NCI-H1694 treated with DMSO at 0.1 percent for 48 hours (cell line): ENCODE data around the gene MNT.
A peak's percentile ranks its signal among the peaks of the same experiment; 100 is the strongest.
"Not testable (repeated sequence)": the region's sequence is repeated elsewhere in the genome, so short reads cannot be mapped to it uniquely, and the experiment has no call there.

ENCODE experiments used
- DNase-seq: peaks from one replicate; lab custom pipeline; 2025; lab: John Stamatoyannopoulos, UW

The MNT gene

GRCh38 chr17:2400877-2401425 lies at the start of gene MNT:
Gene MNT, minus strand, starts transcription at chr17:2401060. Its CDS starts 348 bp downstream, at chr17:2400712.
- peak; percentile 97 for DNase-seq

GRCh38 chr17:2450016-2450650 lies 49.3 kb upstream of the MNT start:
- DNase-seq = no peak

DNA sequence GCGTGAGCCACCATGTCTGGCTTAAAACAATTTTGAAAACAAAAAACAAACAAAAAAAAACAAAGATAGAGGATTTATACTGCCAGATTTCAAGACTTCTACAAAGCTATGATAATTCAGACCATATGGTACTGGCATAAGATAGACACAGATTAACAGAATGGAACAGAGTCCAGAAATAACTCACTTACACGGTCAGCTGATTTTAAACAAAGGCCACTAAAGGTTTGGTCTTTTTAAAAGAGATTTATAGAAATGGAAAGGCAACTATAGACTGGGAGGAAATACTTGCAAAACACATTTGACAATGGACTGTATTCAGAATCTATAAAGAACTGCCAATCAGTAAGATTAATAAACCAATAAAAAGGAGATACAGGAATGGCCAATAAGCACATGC lies 48.6 kb upstream of the MNT start:
- peak; percentile 47 for DNase-seq

GRCh38 chr17:2447479-2447878 lies 46.6 kb upstream of the MNT start:
- not testable (repeated sequence) for DNase-seq

GRCh38 chr17:2445638-2446037 lies 44.8 kb upstream of the MNT start:
- DNase-seq = no peak

GRCh38 chr17:2444382-2444781 lies 43.5 kb upstream of the MNT start:
- no peak for DNase-seq

DNA sequence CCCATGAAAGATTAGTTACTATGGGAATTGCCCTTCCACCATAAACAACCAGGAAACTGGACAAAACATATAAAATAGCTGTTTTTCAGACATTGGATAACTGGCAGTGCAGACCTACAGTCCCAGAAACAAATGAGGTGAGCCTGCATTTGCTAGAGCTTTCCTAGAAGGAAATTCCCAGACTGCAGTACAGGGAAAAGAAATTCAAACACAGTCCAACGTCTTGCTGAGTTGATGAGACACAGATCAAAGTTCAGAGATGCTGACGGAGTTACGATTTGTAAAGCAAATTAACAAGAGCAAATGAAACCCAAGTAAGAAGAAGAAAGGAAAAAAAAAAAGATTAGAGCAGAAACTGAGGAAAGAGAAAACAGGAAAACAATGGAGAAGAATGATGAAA lies 41.3 kb upstream of the MNT start:
- no peak for DNase-seq

- no peak for DNase-seq
These were observed 40.1 kb upstream of the MNT start for GRCh38 chr17:2440930-2441329.

- not testable (repeated sequence) for DNase-seq
These were observed 39.1 kb upstream of the MNT start for GRCh38 chr17:2439997-2440396.

DNA sequence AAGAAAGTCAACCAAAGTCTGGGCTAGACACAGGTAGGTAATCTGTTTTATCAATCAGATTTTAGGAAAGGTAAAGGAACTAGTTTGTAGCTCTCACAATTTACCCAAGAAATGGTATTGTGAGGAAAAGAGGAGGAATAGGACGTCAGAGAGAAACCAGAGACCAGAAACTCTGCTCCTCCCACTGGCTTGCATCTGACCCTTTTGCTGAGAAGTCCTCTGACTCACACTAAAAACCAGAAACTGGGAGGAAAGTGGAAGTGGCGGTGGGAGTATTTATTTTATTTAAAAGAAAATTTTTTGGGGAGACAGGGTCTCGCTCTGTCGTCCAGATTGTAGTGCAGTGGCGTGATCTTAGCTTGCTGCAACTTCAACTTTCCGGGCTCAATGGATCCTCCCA lies 38.0 kb upstream of the MNT start:
- no peak for DNase-seq

- DNase-seq = no peak
These were observed 35.6 kb upstream of the MNT start for GRCh38 chr17:2436316-2436905.

GRCh38 chr17:2435862-2436261 lies 35.0 kb upstream of the MNT start:
- DNase-seq = peak; percentile 47

GRCh38 chr17:2435181-2435741 lies 34.4 kb upstream of the MNT start:
- DNase-seq = peak; percentile 56

DNA sequence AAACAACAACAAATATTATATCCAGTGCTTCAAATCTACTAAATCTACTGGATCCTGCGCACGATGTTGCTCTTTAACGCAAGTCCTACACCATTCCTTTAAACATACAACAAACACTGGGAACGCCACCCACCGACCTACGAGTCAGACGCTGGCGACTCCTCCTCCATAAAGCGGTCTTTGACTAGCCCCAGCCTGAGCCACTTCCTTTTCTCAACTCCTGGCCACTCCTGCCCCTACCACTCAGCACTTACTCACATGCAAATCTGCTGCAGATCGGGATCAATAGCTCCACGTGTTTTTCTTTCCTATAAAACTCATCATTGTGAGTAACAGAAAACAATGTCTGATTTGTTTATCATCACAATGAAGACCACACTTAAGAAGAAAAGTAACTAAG lies 32.8 kb upstream of the MNT start:
- no peak for DNase-seq

- no peak for DNase-seq
These were observed 27.1 kb upstream of the MNT start for GRCh38 chr17:2427910-2428309.

DNA sequence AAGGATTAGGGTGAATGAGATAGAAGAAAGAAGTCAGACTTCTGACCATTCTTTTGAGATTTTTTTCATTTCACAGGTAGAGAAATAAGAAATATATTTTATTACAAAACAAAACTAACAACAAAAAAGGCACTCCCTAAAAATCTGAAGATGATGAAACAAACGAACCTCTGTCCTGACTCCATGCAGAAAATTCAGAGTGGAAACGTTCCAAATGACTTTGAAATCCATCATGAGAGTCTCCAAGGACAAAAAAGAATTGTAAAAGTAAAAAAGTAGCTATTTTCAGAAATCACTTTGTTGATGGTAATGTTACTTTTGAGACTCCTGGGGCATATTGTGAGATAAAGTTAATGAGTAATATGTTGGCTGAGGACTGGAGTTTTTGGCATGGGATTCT lies 26.4 kb upstream of the MNT start:
- no peak for DNase-seq

DNA sequence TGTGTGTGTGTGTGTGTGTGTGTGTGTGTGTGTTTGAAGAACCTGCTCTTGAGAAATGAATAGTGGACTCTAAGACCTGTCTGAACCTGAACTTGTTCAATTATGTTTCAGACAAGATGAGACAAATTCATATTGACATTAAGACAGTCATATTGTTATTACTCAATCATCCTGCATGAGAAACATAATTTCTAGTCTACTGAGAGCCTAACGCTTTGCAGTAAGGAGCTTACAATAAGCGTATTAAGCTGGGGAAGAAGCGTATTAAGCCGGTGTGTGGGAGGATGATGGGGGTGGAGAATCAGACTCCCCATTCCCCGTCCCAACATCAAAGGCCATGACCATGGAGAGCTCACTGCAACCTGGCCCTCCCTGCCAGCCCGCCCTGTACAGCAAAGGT lies 22.4 kb upstream of the MNT start:
- no peak for DNase-seq

DNA sequence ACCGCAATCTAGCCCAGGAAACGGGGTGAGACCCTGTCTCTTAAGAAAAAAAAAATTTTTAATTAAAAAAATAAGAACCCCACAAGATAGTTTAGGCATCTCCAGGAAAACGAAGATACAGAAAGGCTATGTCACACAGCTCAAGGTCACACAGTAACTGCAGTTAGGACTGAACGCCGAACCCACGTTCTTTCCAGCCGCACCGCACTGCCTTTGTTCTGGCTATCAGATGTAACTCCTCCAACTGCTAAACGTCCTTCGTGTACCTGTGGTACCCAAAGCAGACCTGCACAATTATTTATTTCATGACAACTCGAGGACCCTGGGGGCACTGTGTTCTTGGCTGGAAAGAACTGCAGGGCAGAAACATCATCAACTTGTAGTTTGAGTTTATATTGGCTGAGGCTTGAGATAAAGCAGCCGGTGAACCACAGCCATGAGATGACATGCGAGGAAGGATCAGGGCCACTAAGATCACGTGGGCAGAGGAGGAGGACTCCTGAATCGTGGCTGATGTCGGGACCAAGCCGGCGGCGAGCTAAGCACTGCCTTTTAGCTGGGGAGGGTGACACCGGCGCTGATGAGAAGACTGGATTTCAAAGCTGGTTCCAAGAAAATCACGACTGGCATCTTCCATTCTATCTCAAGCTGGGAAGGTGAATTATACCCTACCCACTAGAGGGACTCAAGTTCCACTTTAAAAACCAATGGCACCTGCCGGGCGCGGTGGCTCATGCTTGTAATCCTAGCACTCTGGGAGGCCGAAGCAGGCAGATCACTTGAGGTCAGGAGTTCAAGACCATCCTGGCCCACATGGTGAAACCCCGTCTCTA lies 20.7 kb upstream of the MNT start:
- DNase-seq = peak; percentile 47

- no peak for DNase-seq
These were observed 19.3 kb upstream of the MNT start for GRCh38 chr17:2420176-2420575.

DNA sequence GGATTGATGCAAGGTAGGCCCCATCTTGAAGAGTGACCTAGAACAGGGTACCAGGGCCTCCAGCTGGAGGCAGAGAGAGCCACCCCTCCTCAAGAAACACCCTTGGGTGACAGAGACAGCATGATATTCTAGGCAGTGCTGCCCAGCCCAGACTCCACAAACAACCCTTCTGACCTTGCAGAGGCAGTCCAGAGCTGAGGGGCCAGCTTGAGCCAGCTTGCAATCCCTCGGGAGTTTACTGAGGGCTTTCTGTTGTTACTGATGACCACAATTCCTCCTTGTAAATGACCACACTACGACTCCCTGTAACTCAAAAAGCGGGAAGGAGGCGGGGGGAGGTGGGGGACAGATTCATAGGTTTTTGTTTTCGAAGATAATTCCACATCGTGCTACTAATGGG lies 18.6 kb upstream of the MNT start:
- no peak for DNase-seq

DNA sequence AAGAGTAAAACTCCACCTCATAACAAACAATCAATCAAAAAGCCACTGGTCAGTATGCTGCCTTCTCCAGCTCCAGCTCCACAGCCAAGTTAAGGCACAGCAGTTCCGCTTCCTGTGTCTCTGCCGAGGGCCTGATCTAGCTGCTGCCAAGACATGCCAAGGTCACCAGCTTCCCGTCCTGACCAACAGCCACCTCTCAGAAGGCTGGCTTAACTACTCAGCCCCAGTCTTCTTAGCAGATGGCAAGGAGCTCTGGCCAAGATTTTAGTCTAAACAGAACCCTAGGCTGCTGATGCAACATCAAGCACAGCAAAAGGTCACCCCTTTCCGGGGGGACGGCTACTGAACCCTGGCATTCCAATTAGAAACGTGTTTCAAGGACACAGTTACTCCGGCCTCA lies 17.7 kb upstream of the MNT start:
- no peak for DNase-seq

DNA sequence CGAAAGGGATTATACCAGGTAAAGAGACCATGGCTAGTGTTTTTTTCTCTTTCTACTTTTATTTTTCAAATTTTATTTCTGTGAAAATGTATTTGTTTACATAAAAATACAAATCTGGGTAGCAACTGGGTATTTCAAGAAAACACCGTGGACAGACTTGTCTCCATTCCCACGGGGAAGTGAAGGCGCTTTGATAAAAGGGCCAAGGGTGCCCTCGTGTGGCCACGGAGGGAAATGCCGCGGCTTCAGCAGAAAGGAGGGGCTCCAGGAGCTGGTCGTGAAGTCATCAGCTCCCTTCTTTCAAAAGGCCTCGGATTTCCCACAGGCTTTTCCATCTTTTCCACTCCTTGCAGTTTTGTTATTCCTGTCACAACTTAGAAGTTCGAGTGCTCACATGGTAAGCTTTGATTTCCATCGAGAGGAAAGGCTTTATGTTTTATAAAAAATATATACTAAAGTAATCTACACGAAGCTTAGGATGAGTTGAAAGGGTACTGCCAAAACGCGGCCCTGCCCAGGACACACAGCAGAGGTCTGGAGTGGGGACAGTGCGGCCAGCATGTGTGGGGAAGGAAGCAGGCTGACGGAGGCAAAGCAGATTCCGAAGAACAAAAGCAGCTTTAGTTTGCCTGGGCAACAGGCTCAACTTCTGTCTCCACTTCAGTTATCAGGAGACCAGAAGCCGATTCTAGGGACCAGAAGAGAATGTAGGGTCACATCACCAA lies 15.3 kb upstream of the MNT start:
- DNase-seq = peak; percentile 90
